Stimulated activated effector memory CD8-positive, alpha-beta T cell treated with anti-CD3 and anti-CD28 coated beads, Interleukin-12 subunit alpha, Interleukin-12 subunit beta, amount 100 ng/mL, for 72 hours (primary cell): ENCODE data around the gene TSPEAR.

Experiments
- ATAC-seq: fragments of 150-1000 bp; cut with Tn5 transposase; 2 replicates; pipeline ENCODE4 v1.10.0; 2021
- DNase-seq, 2 donors: peaks; one replicate each; pipeline ENCODE4 v3.0.0; 2021 to 2022; ENCODE audit warnings: low spot score in 2 of 2
- H3K27ac Mint-ChIP-seq: one replicate; pipeline ENCODE4 v1.8.0; 2022; ENCODE audit warnings: mild to moderate bottlenecking, mixed read lengths
- H3K36me3 Mint-ChIP-seq: one replicate; pipeline ENCODE4 v1.8.0; 2022; ENCODE audit warnings: mild to moderate bottlenecking, mixed read lengths
- H3K4me1 Mint-ChIP-seq: one replicate; pipeline ENCODE4 v1.8.0; 2022; ENCODE audit warnings: mixed read lengths
- H3K4me3 Mint-ChIP-seq: one replicate; pipeline ENCODE4 v1.8.0; 2022; ENCODE audit warnings: mild to moderate bottlenecking, mixed read lengths
- H3K9me3 Mint-ChIP-seq: one replicate; pipeline ENCODE4 v1.8.0; 2022; ENCODE audit warnings: mixed read lengths

Gene TSPEAR

DNA sequence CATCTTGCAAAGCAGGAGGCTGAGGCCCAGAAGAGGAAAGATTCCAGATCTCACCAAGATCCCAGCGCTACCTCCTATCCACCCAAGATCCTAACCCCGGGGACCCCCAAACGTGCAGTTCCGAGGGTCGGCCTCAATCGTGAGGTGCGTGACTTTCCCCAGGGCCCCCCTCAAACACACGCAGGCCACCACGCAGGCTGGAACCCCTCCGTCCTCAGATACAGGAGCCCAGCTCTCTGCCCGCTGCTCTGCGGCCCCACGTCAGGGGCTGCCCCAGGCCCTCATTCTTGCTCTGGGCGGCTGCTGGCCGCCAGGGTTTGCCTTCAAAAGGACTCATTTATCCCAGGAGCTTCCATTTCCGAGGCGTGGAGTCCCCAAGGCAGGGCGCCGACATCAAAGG lies 211.3 kb downstream of the TSPEAR start:
- H3K9me3 Mint-ChIP-seq, result no peaks in the 10 kb centered on the region

DNA sequence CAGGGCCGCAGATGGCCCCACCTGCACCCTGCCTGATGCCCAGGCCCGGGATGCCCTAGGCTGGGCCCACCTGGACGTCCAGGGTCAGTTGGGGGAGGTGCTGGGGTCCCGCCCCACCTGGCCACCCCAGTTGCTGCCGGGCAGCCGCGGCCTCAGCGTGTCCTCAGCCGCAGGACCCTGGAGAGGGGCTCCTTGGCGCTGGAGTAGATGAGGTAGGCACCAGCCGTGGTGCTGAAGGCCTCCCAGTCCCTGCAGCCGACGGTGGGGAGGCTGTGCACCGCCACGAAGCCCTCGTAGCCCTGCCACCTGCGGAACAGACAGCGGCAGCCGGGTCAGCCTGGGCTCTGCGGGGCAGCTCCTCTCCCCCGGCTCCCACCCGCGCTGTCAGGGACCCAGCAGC lies 211.7 kb downstream of the TSPEAR start:
- Mint-ChIP-seq H3K36me3 (no peaks in the 10 kb centered on the region), H3K4me3 (no peak overlapping the region), H3K27ac (no peak overlapping the region), H3K4me1 (no peaks in the 10 kb centered on the region), H3K9me3 (no peaks in the 10 kb centered on the region)
- no peak for DNase-seq
- ATAC-seq, result no peak

More for the DNA sequence above, 211.3 kb downstream of the TSPEAR start:
- ATAC-seq (no peak), DNase-seq (no peak)
- no peak overlapping the region for H3K27ac Mint-ChIP-seq
- no peaks in the 10 kb centered on the region for H3K36me3 Mint-ChIP-seq
- H3K4me3 Mint-ChIP-seq, result no peak overlapping the region
- H3K4me1 Mint-ChIP-seq, result no peaks in the 10 kb centered on the region

DNA sequence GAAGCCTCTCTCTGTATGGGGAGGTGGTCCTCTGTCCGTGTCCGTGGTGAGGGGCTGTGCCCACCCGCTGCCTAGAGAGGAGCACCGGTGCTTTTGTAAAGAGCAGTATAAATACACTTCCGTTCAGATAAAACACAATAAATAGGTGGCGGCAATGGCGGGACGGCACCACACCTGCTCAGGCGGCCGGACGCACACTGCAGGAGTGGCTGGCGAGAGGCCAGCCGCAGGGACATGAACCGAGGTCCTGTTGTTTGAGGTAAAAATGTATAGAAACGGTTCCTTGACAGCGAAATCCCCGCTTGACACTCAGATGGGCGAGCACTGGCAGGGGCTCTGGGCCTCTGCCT lies 212.2 kb downstream of the TSPEAR start:
- Mint-ChIP-seq H3K27ac (no peak overlapping the region), H3K4me1 (no peaks in the 10 kb centered on the region)

DNA sequence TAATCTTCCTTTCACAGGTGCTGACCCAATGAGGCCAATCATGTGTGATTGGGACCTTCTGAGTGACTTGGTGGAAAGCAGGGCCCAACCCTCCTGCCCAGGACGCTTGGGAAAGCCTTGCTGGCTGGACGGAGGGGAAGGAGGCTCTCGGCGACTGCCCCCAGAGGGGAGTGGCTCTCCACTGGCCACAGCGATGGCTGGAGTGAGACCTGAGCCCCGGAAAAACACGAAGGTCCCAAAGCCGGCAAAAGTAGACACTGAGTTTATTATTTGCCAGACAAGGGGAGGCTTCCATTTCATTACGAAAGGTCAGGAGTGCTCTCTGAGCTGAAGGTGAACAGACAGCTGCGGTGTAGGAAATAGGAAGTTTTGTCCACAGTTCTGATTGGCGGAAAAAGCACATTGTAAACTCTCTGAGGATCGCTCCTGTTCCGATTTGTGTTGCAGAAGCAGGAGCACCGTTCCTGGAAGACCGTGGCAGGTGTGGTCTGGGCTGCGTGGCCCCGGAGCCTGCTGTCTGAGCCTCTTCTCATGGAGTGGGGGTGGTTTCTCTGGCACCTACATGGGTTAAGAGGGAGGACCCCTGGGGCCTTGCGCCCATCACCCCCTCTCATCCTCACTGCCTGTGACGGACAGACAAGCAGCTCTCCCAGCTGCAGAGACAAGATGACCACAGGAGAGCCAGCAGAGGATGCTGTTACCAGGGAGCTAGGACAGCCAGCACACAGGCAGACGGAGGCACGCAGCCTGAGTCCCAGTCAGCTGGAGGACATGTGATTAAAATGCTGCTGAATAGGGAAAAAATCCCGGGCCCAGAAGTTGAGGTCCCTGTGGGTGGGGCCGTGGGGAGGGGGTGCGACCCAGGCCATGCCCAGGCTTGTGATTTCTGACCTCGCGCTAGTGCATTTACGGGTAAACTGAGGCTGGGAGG lies 212.8 kb downstream of the TSPEAR start:
- Mint-ChIP-seq H3K4me1 (no peaks in the 10 kb centered on the region), H3K9me3 (no peaks in the 10 kb centered on the region), H3K27ac (no peak overlapping the region), H3K4me3 (no peak overlapping the region), H3K36me3 (no peaks in the 10 kb centered on the region)
- no peak for ATAC-seq
- DNase-seq, result no peak

More for the DNA sequence above, 212.2 kb downstream of the TSPEAR start:
- no peaks in the 10 kb centered on the region for H3K9me3 Mint-ChIP-seq
- no peak overlapping the region for H3K4me3 Mint-ChIP-seq
- H3K36me3 Mint-ChIP-seq, result no peaks in the 10 kb centered on the region
- no peak for DNase-seq
- no peak for ATAC-seq

DNA sequence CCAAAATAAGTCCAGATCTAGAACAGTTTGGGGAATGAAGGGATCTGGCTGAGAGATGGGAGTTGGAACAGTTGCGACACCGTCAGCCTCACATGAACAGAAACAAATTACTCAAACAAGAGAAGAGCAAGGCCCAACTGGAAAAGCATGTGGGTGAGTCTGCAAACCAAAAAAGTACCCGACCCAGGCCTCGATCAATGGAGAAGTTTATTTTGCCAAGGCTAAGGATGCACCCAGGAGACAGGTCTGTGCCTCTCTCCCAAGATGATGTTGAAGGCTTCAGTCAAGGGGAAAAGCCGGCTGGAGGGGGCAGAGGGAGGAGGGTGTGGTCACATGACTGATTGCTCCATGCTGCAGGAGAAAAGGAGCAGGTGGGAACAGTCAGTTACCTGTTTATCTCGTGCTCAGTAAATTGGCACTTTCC lies 213.7 kb downstream of the TSPEAR start:
- H3K4me1 Mint-ChIP-seq, result no peaks in the 10 kb centered on the region
- ATAC-seq, result no peak
- no peaks in the 10 kb centered on the region for H3K36me3 Mint-ChIP-seq
- no peak overlapping the region for H3K4me3 Mint-ChIP-seq
- H3K9me3 Mint-ChIP-seq, result peaks cover 4% of the 10 kb centered on the region
- H3K27ac Mint-ChIP-seq, result no peak overlapping the region
- no peak for DNase-seq

DNA sequence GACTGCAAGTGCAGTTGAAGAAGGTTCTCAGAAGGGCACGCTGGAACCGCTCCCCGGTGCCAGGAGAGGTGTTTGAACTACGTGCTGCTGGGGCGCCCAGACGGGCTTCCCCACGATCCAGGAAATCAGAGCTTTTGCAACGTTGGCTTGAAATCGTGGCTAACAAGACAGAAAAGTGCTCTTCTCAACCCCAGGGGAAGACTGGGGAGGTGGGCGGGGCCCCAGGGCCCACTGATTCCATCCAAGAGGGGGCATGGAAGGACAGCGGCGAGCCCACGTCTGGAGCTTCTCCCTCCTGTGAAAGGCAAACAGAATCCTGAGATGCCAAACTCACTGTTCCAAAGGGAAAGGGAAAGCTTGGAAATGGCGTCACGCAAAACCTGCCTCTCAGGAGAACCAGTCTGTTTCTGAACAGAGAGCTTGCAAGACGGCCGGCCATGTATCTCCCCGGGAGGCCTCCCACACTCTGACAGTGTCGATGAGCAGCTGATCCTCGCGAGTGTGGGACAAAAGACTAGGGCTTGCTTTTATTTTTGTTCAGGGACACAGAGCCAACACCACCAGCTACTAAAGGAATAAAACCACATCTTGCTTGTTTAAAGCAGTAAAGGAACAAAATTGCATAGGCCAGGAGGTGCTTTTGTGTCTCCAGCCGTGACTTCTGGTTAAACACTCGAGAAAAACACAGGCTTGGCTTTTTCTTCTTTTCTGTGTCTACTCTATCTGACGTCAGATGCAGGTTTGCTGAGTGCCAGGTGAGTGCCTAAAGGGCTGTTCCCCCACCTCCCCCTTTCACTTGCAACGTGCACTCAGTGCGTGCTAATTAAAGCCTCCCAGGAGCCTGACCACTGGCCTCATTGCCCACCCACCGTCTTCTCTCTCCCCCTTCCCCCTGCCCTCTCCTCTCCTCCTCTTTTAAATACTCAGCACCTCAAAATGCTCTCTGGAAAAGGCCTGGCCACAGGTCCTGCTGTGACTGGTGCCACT lies 214.5 kb downstream of the TSPEAR start:
- no peak overlapping the region for H3K27ac Mint-ChIP-seq
- no peaks in the 10 kb centered on the region for H3K4me1 Mint-ChIP-seq
- H3K9me3 Mint-ChIP-seq, result peaks cover 6% of the 10 kb centered on the region
- H3K36me3 Mint-ChIP-seq, result no peaks in the 10 kb centered on the region
- no peak for DNase-seq
- no peak for ATAC-seq
- H3K4me3 Mint-ChIP-seq, result no peak overlapping the region

DNA sequence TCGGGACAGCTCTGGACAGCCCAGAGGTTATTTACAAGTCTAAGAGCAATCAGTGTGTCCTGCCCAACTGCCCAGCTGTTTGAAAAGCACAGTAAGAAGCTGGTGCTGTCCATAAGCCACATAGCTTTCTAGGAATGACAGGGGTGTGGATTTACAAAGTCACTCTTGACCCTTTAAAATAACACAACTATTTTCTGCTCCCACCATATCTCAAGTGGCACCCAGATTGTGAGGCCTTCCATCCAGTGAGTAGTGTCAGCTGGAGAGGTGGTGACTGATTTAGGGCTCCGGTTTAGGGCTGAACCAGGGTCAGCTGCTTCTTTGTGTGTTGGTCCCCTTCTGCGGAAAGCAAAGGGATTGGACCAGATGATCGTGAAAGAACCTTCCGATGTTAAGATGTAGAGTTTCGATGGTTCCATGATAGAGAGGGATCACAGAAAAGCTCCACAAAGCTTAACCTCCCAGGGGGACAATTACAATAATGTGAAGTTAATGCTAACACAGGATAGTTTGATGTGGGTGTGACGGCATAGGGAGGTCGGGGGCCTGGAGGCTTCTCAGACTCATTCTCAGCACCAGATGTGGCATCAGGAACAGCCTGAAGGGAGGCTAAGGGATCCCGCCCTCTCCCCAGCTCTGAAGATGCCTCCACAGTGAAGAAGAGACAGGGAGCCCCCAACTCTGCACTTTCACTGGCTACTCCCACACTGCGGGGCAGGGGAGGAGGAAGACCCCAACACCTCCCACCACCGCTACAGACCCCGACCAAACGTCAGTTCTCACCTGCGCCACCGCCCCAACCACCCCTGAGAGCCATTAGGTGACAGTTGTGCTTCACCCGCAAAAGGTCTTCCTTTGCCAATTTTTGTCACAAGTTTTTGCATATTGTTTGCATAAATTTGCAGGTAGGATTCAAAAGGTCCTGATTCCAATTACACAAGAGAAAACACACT lies 215.5 kb downstream of the TSPEAR start:
- Mint-ChIP-seq H3K4me3 (no peak overlapping the region), H3K4me1 (no peaks in the 10 kb centered on the region), H3K27ac (no peak overlapping the region), H3K36me3 (no peaks in the 10 kb centered on the region), H3K9me3 (peaks cover 6% of the 10 kb centered on the region)
- ATAC-seq (no peak), DNase-seq (no peak)

DNA sequence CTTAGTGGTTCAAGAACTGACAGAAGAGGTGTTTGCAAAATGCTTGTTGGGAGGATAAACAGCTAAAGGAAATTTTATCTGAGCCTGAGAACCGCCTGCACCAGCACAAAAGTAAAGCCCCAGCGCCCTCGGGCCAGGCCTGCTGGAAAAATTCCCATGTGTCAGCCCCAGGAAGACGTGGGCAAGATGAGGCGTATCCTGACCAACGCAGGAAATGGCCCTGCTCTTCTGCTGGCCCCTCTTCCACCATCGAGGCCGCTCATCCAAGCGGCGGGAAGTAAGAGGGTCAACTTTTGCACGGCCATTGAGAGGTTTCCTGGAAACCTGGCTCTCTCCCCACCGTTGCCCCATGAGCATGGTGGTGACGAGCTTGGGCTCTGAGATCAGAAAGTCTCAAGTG lies 216.4 kb downstream of the TSPEAR start:
- no peak for ATAC-seq
- no peak overlapping the region for H3K4me3 Mint-ChIP-seq
- no peaks in the 10 kb centered on the region for H3K36me3 Mint-ChIP-seq
- H3K9me3 Mint-ChIP-seq, result peaks cover 6% of the 10 kb centered on the region
- no peak for DNase-seq
- H3K4me1 Mint-ChIP-seq, result no peaks in the 10 kb centered on the region
- no peak overlapping the region for H3K27ac Mint-ChIP-seq

DNA sequence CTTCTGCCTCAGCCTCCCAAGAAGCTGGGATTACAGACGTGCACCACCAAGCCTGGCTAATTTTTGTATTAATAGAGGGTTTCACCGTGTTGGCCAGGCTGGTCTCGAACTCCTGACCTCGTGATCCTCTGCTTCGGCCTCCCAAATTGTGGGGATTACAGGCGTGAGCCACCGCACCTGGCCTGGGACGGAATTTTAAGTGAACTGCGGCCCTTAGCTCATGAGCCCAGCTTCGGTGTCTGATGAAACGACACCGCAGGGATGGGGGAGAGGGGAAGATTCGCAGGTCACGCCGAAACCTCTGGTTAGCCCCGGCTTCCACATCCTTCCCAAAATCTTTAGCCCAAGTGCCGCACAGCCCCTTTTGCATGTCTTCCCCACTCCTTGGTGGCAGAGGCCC lies 217.0 kb downstream of the TSPEAR start:
- no peak overlapping the region for H3K27ac Mint-ChIP-seq
- DNase-seq, result no peak

DNA sequence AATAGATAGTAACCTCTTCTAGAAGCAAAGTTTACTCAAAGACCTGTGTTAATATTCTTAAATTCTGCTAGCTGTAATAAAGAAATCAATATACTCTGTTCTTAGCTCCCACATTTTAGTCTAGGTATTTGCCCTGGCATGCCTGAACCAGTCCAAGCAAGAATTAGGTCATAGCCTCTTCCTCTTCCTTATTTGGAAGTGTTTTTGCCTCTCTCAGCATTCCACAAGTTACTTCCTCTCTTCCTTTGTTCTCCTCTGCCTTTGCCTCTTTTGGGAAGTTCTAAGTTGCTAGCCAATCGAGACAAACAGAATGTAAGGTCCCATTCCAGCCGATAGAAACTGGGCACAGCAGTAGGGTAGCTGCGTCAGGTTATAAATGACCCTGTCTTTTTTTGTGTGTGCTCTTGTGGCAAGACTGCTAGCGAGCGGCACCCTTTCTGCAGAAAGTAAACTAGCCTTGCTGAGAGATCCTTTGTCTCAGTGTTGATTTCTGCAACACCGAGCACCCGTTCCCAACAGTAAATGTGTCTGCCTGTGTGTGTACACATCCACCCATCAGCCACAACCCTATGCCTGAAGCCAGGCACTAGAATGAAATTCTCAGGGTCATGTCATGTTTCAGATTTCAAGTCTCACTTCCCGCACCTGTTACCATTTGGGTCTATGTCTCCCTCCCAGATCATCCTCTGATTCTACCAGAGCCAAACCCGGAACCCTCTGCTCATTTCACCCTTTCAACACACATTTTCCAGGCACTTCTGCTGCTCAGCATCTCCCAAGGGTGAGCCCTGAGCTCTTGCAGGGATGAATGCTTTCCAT lies 218.6 kb downstream of the TSPEAR start:
- no peak overlapping the region for H3K4me3 Mint-ChIP-seq
- no peak for ATAC-seq
- H3K27ac Mint-ChIP-seq, result peak overlapping the region; percentile 20
- H3K4me1 Mint-ChIP-seq, result no peaks in the 10 kb centered on the region
- H3K36me3 Mint-ChIP-seq, result no peaks in the 10 kb centered on the region
- no peak for DNase-seq
- peaks cover 6% of the 10 kb centered on the region for H3K9me3 Mint-ChIP-seq

More for the DNA sequence above, 217.0 kb downstream of the TSPEAR start:
- Mint-ChIP-seq H3K4me3 (no peak overlapping the region), H3K36me3 (no peaks in the 10 kb centered on the region), H3K9me3 (peaks cover 6% of the 10 kb centered on the region), H3K4me1 (no peaks in the 10 kb centered on the region)
- no peak for ATAC-seq

DNA sequence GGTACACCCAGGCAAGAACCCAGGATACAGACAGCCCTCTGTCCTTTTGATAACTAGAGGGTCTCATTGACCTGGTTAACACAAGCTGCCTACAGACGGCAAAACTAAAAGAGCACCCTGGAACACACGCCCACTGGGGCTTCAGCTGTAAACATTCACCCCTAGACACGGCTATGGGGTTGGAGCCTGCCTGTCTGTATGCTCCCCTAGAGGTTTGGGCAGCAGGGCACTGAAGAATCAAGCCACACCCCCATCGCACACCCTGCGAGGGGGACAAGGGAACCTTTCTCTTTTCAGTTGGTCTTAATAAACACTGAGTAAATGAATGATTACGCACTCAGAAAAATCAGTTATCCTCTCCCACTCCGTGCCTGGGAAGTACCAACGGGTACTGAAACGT lies 220.6 kb downstream of the TSPEAR start:
- Mint-ChIP-seq H3K4me3 (no peak overlapping the region), H3K27ac (no peak overlapping the region), H3K36me3 (no peaks in the 10 kb centered on the region), H3K9me3 (peaks cover 6% of the 10 kb centered on the region), H3K4me1 (no peaks in the 10 kb centered on the region)
- DNase-seq, result no peak
- ATAC-seq, result no peak

DNA sequence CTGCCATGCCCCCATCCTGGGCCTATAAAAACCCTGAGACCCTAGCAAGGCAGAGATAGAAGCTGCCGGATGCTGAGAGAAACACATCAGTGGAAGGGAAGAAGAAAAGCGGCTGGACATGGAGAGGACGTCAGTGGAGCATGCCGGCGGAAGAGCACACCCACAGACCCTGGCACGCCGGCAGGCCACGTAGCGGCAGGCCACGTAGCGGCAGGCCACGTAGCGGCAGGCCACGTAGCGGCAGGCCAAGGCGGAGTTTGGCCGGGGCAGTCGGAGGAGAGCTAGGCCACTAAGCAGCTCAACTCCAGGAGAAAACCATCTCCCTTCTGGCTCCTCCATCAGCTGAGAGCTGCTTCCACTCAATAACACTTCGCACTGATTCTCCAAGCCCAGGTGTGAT lies 221.0 kb downstream of the TSPEAR start:
- ATAC-seq (no peak), DNase-seq (no peak)
- Mint-ChIP-seq H3K4me3 (no peak overlapping the region), H3K9me3 (peaks cover 6% of the 10 kb centered on the region), H3K36me3 (no peaks in the 10 kb centered on the region), H3K27ac (no peak overlapping the region), H3K4me1 (no peaks in the 10 kb centered on the region)

DNA sequence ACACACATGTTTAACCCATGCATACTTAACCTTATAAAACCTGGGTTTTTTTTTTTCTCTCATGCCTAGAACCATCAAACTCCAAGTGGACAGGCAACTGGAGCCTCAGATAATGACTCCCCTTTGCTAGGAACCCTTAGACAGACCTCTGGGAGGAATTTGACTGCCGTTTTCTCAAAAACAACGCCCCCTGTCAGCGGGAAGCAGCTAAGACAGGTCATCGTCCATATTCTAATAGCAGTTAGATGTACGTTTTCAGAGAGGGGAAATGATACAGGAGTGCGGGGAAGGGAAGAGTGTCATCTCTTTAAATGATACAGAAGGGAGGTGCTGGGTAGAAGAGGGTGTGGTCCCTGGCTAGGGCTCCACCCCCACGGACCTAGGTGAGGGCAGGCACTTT lies 221.4 kb downstream of the TSPEAR start:
- H3K27ac Mint-ChIP-seq, result no peak overlapping the region
- no peaks in the 10 kb centered on the region for H3K36me3 Mint-ChIP-seq
- ATAC-seq, result no peak
- no peak overlapping the region for H3K4me3 Mint-ChIP-seq
- no peak for DNase-seq
- H3K9me3 Mint-ChIP-seq, result peaks cover 6% of the 10 kb centered on the region
- H3K4me1 Mint-ChIP-seq, result no peaks in the 10 kb centered on the region

DNA sequence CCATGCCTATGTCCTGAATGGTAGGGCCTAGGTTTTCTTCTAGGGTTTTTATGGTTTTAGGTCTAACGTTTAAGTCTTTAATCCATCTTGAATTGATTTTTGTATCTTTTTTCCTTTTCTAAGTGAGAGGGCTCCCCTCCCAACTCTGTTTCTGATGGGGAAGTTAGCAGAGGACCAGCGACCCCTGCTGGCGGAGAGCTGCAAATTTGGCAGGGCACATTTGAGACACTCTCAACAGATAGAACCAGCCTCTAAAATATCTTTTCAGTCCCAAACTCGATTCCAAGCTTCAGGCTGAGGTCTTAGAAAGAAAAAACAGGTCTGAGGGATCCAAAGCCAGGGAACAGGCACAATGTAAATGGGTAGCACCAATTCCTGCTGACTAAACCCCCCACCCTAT lies 223.5 kb downstream of the TSPEAR start:
- Mint-ChIP-seq H3K4me3 (no peak overlapping the region), H3K4me1 (no peaks in the 10 kb centered on the region), H3K27ac (no peak overlapping the region), H3K36me3 (no peaks in the 10 kb centered on the region), H3K9me3 (peaks cover 3% of the 10 kb centered on the region)
- DNase-seq (peak; percentile 27 to 65), ATAC-seq (no peak)
